Measurements from ENCODE around the gene PCDHGC3.

DNA sequence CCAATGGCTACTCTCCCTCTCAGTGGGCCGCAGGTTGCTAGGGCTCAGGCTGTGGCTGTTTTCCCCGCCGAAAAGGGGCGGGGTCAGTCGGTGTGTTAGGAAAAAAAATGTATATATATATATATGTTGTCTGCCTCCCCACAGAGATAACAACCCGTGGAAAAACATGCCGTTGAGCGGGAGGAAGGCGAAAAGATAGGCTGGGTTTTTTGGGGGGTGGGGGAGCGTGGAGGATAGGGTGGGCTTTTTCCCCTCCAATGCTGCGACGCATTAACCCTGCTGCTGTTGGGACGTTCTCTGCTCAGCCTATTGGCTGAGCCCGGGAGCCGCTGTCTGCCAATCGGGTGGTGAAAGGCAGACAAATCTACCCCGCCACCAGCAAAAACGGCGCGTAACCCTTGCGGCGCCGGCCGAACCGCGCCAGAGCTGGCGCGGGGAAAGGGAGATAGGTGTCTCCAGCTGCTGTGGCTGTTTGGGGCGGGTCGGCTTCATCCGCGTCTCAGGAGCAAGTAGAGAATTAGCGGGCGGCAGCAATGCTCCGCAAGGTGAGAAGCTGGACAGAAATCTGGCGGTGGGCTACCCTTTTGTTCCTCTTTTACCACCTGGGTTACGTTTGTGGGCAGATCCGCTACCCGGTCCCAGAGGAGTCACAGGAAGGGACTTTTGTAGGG is 9.0 kb downstream of the PCDHGC3 start, which contains the start of gene PCDHGC4:
- TF ChIP-seq, protein P1, sequence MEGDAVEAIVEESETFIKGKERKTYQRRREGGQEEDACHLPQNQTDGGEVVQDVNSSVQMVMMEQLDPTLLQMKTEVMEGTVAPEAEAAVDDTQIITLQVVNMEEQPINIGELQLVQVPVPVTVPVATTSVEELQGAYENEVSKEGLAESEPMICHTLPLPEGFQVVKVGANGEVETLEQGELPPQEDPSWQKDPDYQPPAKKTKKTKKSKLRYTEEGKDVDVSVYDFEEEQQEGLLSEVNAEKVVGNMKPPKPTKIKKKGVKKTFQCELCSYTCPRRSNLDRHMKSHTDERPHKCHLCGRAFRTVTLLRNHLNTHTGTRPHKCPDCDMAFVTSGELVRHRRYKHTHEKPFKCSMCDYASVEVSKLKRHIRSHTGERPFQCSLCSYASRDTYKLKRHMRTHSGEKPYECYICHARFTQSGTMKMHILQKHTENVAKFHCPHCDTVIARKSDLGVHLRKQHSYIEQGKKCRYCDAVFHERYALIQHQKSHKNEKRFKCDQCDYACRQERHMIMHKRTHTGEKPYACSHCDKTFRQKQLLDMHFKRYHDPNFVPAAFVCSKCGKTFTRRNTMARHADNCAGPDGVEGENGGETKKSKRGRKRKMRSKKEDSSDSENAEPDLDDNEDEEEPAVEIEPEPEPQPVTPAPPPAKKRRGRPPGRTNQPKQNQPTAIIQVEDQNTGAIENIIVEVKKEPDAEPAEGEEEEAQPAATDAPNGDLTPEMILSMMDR (IDR thresholded peaks at IDR 0.05; ENCODE audit: borderline replicate concordance, extremely low read depth, low read length, poor library complexity, severe bottlenecking) = no peak
- no peak for TF ChIP-seq EZH2 (IDR thresholded peaks at IDR 0.05; ENCODE audit: borderline replicate concordance, low read depth, low read length, severe bottlenecking)

Data from DND-41 (cell line).